ENCODE results near the gene P2RY14. TPM values are rescaled to one million over a fixed set of nuclear protein-coding genes. Genes with fewer than 3 reads are reported as not detected.

Gene P2RY14
- total and polyA plus RNA-seq, 2 experiments from 2014 or later: 0.95 TPM; not detected in 1

- peaks cover 28% of the 10 kb centered on the region for H3K4me1 Mint-ChIP-seq
- Histone ChIP-seq H3K36me3 (ENCODE audit: insufficient read depth) (no peaks in the 10 kb centered on the region), H3K79me2 (replicated peaks; ENCODE audit: insufficient read depth) (no peaks in the 10 kb centered on the region; the same call in 1 of the 2 replicates), H3K4me3 (no peak overlapping the region), H3K9me2 (ENCODE audit: insufficient read depth) (no peaks in the 10 kb centered on the region), H2AFZ (no peak overlapping the region), H4K20me1 (replicated peaks; ENCODE audit: insufficient read depth) (no peaks in the 10 kb centered on the region), H3K27ac (ENCODE audit: low read depth) (no peak overlapping the region), H3K27me3 (ENCODE audit: insufficient read depth) (no peaks in the 10 kb centered on the region), H3K4me2 (no peak overlapping the region), H3K4me1 (ENCODE audit: insufficient read depth) (peaks cover 28% of the 10 kb centered on the region), H3F3A (replicated peaks; ENCODE audit: low read depth) (no peaks in the 10 kb centered on the region)
- no peak overlapping the region for H3K4me3 Mint-ChIP-seq
- DNase-seq (ENCODE audit: low spot score) (no peak), ATAC-seq (no peak)
- H3K27ac Mint-ChIP-seq: no peak overlapping the region
- TF ChIP-seq EZH2phosphoT487 (IDR thresholded peaks at IDR 0.05; ENCODE audit: unreplicated experiment) (no peak), POLR2AphosphoS5 (IDR thresholded peaks at IDR 0.05; ENCODE audit: low read depth) (no peak), REST (IDR thresholded peaks at IDR 0.05; ENCODE audit: unreplicated experiment) (no peak), ZNF462 (CRISPR knock-in tag; IDR thresholded peaks at IDR 0.05) (no peak), CTCF (conservative IDR thresholded peaks at IDR 0.05; ENCODE audit: low read depth in 2 of 2) (no peak), EZH2 (IDR thresholded peaks at IDR 0.05; ENCODE audit: low read depth, unreplicated experiment) (no peak), ZNF114 (CRISPR knock-in tag; IDR thresholded peaks at IDR 0.05) (no peak), ETS1 (IDR thresholded peaks at IDR 0.05) (no peak)
- peaks cover 7% of the 10 kb centered on the region; the same call in 2 of the 3 replicates for H3K9me3 Mint-ChIP-seq
- no peaks in the 10 kb centered on the region for H3K27me3 Mint-ChIP-seq (ENCODE audit: insufficient read depth, low read depth, poor library complexity)
- H3K36me3 Mint-ChIP-seq (ENCODE audit: low read depth): peaks cover 16% of the 10 kb centered on the region
These were observed 51.5 kb downstream of the P2RY14 start for GRCh38 chr3:151226825-151227224.
